HAP-1 (cell line): ENCODE measurements around the gene RPL35A.
"Not testable (repeated sequence)": the region's sequence is repeated elsewhere in the genome, so short reads cannot be mapped to it uniquely, and the experiment has no call there.

Experiments
- DNase-seq, 2 experiments: peaks; one replicate each; pipeline ENCODE4 v3.0.0-alpha.2; 2016 to 2020; ENCODE audit warnings: low spot score in 2 of 2
- H3K27me3 ChIP-seq: fragments of 250-450 bp; sonication (Bioruptor Pico); 2 replicates; pipeline ENCODE4 v1.5.1; 2020; ENCODE audit warnings: low read depth, mild to moderate bottlenecking, moderate library complexity
- H3K36me3 ChIP-seq: fragments of 250-450 bp; sonication (Bioruptor Pico); replicated peaks from 2 replicates; pipeline ENCODE4 v1.5.1; 2020; ENCODE audit warnings: mild to moderate bottlenecking
- H3K4me1 ChIP-seq: fragments of 250-450 bp; sonication (Bioruptor Pico); 2 replicates; pipeline ENCODE4 v1.5.1; 2020; ENCODE audit warnings: mild to moderate bottlenecking
- H3K4me3 ChIP-seq: fragments of 250-450 bp; sonication (Bioruptor Pico); 2 replicates; pipeline ENCODE4 v1.5.1; 2020; ENCODE audit warnings: mild to moderate bottlenecking, moderate library complexity
- H3K9me3 ChIP-seq: fragments of 250-450 bp; sonication (Bioruptor Pico); 2 replicates; pipeline ENCODE4 v1.5.1; 2020; ENCODE audit warnings: mild to moderate bottlenecking, moderate library complexity
- in situ Hi-C: fragments of 300-500 bp; cut with MboI; formaldehyde crosslinking; loops from 3 replicates; pipeline ENCODE4 v1.14.3; 2020; ENCODE audit warnings: low sequenced_read_pairs, inconsistent platforms, mixed read lengths

Gene RPL35A

DNA sequence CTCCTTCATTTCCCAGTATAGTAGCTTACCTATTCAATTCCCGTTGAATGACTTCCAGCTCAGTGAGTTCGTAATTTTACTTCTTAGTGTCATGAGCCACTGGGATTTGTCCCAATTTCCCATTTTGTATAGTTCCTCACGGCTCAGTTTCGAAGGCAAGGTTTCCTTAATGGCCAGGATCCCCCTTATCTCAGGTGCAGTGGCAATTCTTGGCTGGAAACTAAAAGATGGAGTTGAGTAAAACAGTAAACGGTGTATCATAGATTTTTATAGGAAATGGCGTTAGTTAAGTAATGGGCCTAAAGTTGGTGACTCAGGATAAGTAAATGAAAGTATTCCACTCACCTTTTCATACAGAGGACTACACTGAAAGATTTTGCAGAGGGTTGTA, 9.5 kb downstream of the RPL35A start:
- Histone ChIP-seq H3K27me3 (no peaks in the 10 kb centered on the region), H3K4me1 (peaks cover 37% of the 10 kb centered on the region), H3K36me3 (peaks cover 22% of the 10 kb centered on the region), H3K9me3 (no peaks in the 10 kb centered on the region), H3K4me3 (peak overlapping the region; percentile 68)
- DNase-seq, result no peak
- in situ Hi-C loops, result no loop called here

DNA sequence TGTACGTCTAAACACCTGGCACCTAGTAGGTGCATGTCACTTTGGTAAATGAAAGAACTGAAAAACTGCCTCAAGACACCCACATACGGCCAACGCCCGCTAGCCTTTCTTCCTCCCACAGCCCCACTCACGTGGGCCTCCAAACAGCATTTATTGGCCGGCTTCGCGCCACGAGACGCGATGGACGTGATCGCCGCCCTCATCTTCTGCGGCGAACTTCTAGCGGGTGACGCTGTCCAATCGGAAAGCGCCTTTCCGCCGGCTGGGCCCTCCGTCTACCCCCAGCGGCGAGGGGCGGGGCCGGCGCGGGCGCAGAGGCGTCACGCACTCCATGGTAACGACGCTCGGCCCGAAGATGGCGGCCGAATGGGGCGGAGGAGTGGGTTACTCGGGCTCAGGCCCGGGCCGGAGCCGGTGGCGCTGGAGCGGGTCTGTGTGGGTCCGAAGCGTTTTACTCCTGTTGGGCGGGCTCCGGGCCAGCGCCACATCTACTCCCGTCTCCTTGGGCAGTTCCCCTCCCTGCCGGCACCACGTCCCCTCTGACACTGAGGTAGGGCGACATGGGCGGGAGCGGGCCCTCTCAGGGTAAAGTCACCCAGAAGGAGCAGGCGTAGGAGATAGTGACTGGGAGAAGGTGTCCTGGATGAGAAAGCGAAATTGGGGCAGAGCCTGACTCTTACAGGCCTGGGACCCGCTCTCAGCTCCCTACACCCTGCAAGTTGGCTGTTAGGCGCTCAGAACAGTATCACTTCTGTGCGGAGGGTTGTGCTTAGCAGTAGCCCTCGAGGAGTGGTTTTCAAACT, 10.1 kb downstream of the RPL35A start, which contains the start of gene LMLN:
Gene LMLN (plus strand): TSS at position 327 of the 803 bp plus-strand sequence. CDS start 29 bp downstream, at position 356.
- Histone ChIP-seq H3K27me3 (no peaks in the 10 kb centered on the region), H3K36me3 (peaks cover 16% of the 10 kb centered on the region), H3K4me1 (peaks cover 37% of the 10 kb centered on the region), H3K4me3 (peak within 1 kb of the TSS; percentile 68), H3K9me3 (no peaks in the 10 kb centered on the region)
- peak; percentile 81 to 95 for DNase-seq
- in situ Hi-C loops, result no loop called here

DNA sequence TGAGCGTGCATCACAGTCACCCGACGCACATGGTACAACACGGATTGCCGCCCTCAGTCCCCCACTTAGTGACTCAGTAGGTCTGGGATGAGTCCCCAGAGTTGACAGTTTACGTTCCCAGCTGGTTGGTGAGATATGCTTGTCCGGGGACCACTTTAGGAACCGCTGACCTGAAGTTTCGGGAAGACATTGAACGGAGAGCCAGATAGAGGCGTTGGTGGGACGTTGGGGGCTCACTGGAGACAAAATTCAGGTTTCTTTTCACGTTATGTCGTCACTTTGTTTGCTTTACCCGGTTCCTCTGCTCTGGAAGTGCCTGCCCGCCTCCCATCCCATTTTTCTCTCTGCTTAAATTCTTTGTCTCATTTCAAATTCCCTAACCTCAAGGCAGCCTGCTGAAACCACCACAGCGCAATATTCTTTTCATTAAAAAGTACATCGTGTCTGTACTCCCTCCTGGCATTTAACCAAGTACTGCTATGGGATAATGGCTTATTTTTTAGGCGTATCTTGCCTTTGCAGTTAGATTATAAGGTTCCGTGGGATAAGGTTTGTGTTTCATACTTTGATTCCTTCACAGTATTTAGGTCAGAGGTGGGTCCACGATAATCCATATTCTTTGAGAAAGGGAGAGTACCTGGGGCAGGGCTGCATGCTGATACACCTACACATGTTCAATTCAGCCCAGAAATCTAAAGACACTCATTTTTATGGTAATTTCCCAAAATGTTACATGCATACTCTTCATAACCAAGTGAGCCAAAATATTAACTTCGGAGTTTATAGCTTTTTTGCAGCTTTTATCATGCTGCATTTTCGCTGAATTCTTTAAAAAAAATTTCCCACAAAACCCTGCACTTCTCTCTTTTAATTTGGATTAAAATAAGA, 10.9 kb downstream of the RPL35A start:
- in situ Hi-C loops, result no loop called here
- Histone ChIP-seq H3K4me3 (peak overlapping the region; percentile 68), H3K4me1 (peaks cover 37% of the 10 kb centered on the region), H3K36me3 (peaks cover 7% of the 10 kb centered on the region), H3K9me3 (no peaks in the 10 kb centered on the region), H3K27me3 (no peaks in the 10 kb centered on the region)
- no peak for DNase-seq

DNA sequence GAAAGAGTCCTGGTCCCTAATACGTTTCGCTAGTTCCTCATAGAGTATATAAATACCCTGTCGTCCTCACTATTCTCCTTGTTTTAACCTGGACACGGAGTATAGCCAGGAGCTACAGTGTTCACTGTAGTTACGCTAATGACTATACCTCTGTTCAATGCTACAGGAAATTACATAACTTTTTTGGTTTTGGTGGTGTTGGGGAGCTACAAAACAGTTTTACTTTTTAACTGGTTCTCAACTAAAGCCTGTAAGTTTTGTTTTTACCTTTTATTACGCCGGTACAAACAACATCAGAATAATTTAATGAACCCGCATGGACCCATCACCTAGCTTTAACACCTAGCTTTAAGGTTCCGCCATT, 11.6 kb downstream of the RPL35A start:
- in situ Hi-C loops, result no loop called here
- Histone ChIP-seq H3K4me3 (no peak overlapping the region), H3K4me1 (peaks cover 34% of the 10 kb centered on the region), H3K9me3 (no peaks in the 10 kb centered on the region), H3K27me3 (no peaks in the 10 kb centered on the region), H3K36me3 (peaks cover 2% of the 10 kb centered on the region)
- DNase-seq, result no peak

DNA sequence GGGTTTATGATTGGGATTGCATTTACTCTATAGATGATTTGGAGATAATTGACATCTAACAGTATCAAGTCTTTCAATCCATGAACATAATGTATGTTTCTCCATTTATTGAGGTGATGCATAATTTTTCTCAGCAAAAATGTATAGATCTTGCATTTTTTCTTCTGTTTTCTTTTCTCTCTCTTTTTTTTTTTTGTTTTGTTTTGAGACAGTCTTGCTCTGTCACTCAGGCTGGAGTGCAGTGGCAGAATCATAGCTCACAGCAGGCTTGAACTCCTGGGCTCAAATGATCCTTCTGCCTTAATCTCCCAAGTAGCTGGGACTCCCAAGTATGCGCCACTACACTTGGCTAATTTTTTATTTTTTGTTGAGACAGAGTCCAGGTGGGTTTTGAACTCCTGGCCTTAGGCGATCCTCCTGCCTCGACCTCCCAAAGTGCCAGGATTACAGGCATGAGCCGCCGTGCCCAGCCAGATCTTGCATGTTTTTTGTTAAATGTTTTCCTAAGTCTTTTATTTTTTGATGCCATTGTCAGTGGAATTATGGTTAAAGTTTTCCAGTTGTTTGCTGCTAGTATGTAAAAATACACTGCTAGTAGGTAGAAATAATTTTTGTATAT, 13.1 kb downstream of the RPL35A start:
- in situ Hi-C loops, result no loop called here
- Histone ChIP-seq H3K4me3 (no peak overlapping the region), H3K27me3 (no peaks in the 10 kb centered on the region), H3K9me3 (peaks cover 3% of the 10 kb centered on the region; the same call in 1 of the 2 replicates), H3K4me1 (peaks cover 21% of the 10 kb centered on the region), H3K36me3 (no peaks in the 10 kb centered on the region)
- DNase-seq, result no peak

DNA sequence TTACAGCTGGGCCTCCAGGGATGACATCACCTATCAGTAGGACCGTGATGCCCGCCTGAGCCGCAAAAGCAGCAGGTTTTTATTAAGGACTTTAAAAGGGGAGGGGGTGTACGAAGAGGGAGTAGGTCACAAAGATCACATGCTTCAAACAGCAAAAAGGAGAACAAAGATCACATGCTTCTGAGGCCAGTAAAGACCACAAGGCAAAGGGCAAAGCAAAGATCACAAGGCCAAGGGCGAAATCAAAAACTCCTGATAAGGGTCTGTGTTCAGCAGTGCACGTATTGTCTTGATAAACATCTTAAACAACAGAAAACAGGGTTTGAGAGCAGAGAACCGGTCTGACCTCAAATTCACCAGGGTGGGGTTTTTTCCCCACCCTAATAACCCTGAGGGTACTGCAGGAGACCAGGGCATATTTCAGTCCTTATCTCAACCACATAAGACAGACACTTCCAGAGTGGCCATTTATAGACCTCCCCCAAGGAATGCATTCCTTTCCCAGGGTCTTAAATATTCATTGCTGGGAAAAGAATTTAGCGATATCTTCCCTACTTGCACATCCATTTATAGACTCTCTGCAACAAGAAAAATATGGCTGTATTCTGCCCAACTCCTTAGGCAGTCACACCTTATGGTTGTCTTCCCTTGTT, 17.5 kb downstream of the RPL35A start:
- H3K9me3 ChIP-seq, in situ Hi-C loops, H3K4me1 ChIP-seq: not testable (repeated sequence)

DNA sequence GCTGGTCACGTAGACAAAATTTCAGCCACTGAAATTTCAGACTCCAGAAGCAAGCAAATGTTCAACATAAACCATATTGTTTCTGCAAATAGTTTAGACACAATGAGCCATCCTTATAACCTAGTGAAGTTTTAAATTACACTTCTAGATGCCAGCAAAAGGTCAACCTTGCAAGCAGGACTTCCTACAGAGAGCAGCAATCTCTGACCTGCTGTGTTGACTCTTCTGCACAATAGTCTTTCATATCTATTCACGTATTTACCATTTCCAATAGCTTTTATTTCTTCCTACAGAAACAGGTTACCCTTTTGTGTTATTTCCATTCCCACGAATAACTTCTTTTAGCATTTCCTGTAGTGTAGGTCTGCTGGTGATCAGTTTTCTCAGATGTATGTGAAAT, 20.6 kb downstream of the RPL35A start:
- Histone ChIP-seq H3K27me3 (no peaks in the 10 kb centered on the region), H3K4me3 (no peak overlapping the region), H3K4me1 (no peaks in the 10 kb centered on the region), H3K36me3 (no peaks in the 10 kb centered on the region), H3K9me3 (peaks cover 3% of the 10 kb centered on the region; the same call in 1 of the 2 replicates)
- in situ Hi-C loops, result no loop called here
- no peak for DNase-seq

More for the DNA sequence above, 17.5 kb downstream of the RPL35A start:
- not testable (repeated sequence) for H3K27me3 ChIP-seq, H3K36me3 ChIP-seq, DNase-seq, H3K4me3 ChIP-seq

DNA sequence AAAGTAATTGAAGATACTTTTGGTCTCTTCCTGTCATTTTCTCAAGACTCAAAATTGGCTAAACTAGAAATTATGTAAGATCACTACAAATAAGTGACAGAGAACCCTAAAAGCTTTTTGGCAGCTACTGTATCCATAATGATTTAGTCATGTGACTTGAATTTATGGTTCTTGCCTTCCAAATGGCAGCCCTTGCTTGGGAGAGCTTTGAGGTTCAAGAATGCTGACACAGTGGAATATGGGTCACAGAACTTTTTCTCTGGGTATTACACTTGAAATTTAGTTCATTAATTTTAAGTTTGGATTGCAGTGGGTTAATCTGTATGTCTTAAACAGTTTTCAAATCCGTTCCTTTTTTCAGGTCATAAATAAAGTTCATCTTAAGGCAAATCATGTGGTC, 24.0 kb downstream of the RPL35A start:
- Histone ChIP-seq H3K27me3 (no peaks in the 10 kb centered on the region), H3K9me3 (no peaks in the 10 kb centered on the region), H3K4me3 (no peak overlapping the region), H3K4me1 (no peaks in the 10 kb centered on the region), H3K36me3 (no peaks in the 10 kb centered on the region; the same call in 1 of the 2 replicates)
- no peak for DNase-seq
- in situ Hi-C loops, result no loop called here

DNA sequence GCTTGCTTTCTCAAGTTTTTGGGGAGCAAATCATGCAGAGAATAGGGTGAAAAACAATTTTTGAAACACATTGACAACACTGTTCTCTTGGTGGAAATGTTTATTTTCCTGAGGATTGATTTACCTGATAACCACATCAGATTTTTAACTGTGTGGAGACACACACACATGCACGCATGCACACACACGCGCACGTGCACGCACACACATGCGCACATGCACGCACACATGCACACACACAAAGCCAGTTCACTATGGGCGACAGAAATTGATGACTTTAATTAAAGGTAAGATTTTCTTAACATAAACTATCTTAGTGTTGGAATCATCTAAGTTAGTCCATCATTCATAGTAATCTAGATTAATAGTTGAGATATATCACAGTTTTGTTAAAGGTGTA, 25.3 kb downstream of the RPL35A start:
- in situ Hi-C loops, result no loop called here
- no peaks in the 10 kb centered on the region for H3K27me3 ChIP-seq
- no peaks in the 10 kb centered on the region for H3K9me3 ChIP-seq
- H3K36me3 ChIP-seq, result no peaks in the 10 kb centered on the region; the same call in 1 of the 2 replicates
- DNase-seq, result no peak
- H3K4me3 ChIP-seq, result no peak overlapping the region
- H3K4me1 ChIP-seq, result peaks cover 5% of the 10 kb centered on the region

DNA sequence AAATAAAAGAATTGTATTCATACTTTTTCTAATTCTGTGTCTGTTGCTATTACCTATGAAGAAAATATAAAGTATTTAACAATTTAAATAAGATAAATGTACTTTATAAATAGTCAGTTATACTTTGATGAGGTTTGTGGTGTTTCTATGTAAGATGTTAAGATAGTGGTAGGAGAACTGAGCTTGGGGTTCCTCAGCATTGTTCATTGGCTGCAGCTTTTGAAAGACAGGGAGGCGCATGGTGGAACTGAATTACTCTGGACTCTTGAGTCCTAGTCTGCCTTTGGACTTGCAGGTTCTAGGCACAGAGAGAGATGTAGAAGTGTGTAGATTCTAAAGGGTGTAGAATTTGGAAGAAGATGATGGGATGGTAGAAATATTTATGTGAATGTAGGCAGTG, 33.1 kb downstream of the RPL35A start:
- Histone ChIP-seq H3K36me3 (no peaks in the 10 kb centered on the region), H3K4me1 (peaks cover 5% of the 10 kb centered on the region), H3K9me3 (no peaks in the 10 kb centered on the region), H3K4me3 (no peak overlapping the region), H3K27me3 (no peaks in the 10 kb centered on the region)
- DNase-seq, result no peak
- in situ Hi-C loops, result no loop called here

DNA sequence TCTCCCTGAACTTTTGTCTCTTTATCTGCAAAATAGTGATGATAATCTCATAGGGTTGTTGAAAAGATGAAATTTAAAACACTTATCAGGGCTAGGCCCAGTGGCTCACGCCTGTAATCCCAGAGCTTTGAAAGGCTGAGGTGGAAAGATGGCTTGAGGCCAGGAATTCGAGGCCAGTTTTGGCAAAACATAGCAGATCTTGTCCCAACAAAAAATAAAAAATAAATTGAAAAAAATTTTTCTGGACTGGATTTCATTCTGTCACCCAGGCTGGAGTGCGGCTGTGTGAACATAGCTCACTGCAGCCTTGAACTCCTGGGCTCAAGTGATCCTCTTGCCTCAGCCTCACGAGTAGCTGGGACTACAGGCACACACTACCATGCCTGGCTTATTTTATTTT, 39.7 kb downstream of the RPL35A start:
- Histone ChIP-seq H3K9me3 (no peaks in the 10 kb centered on the region), H3K4me3 (no peak overlapping the region), H3K4me1 (peaks cover 6% of the 10 kb centered on the region), H3K27me3 (no peaks in the 10 kb centered on the region), H3K36me3 (no peaks in the 10 kb centered on the region)
- no peak for DNase-seq
- in situ Hi-C loops, result no loop called here

DNA sequence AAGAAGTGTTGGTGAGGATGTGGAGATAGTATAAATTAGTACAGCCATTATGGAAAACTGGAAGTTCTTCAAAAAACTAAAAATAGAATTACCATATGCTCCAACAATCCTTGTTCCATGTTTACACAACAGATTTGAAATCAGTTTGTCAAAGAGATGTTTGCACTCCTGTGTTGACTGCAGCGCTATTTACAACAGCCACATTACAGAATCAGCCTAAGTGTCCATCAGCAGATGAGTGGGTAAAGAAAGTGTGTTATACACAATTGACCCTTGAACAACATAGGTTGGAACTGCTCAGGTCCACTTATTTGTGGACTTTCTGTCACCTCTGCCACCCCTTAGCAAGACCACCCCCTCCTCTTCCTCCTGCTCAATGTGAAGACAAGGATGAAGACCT, 44.7 kb downstream of the RPL35A start:
- in situ Hi-C loops, result no loop called here
- Histone ChIP-seq H3K36me3 (no peaks in the 10 kb centered on the region), H3K9me3 (no peaks in the 10 kb centered on the region), H3K4me3 (no peak overlapping the region), H3K4me1 (peaks cover 10% of the 10 kb centered on the region), H3K27me3 (no peaks in the 10 kb centered on the region)
- no peak for DNase-seq

DNA sequence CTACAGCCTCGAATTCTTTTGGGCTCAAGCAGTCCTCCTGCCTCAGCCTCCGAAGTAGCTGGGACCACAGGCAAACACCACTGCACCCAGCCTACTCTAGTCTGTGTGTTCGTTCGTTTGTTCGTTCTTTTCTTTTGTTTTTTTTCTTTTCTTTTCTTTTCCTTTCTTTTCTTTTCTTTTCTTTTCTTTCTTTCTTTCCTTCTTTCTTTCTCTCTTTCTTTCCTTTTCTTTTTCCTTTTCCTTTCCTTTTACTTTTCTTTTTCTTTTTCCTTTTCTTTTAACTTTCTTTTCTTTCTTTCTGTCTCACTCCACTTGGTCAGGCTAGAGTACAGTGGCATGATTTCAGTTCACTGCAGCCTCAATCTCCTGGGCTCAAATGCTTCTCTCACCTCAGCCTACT, 46.9 kb downstream of the RPL35A start:
- DNase-seq, result no peak
- in situ Hi-C loops, result no loop called here
- peaks cover 10% of the 10 kb centered on the region for H3K4me1 ChIP-seq
- H3K4me3 ChIP-seq, result no peak overlapping the region
- no peaks in the 10 kb centered on the region for H3K9me3 ChIP-seq
- H3K36me3 ChIP-seq, result no peaks in the 10 kb centered on the region
- no peaks in the 10 kb centered on the region for H3K27me3 ChIP-seq
